Effector CD8-positive, alpha-beta T cell (primary cell): ENCODE results near the gene PDZRN3.

Source experiments
- DNase-seq: peaks from one replicate; lab custom pipeline; 2025; lab: John Stamatoyannopoulos, UW

PDZRN3 gene

DNA sequence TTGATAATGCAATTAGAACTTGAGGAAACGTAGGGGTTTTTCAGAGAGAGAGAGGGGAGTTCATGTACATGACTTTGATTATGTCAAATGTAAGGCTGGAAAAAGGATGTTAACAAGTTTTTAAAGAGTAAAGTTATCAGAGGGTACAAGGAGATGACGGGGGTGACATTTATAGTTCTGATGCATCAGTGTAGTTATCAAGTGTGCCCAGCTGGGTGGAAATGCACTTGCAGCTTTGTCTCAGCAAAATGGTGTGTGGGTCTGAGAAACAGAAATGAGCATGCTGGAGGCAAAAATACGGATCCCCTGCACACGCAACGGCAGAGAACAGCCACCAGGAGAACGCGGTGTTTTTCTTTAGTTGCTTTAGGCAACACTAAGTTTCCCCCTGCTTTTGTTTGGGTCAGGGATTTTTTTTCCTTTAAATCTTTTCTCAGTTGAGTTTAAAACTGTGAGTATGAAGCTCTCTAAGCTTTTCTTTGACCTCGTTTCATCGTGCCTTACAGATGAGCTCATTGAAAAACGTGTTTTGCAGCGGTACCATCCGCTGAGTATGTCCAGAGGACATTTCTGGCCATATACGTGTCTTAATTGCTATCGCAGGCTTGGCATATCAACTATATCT, 205.4 kb downstream of the PDZRN3 start:
- DNase-seq = no peak

DNA sequence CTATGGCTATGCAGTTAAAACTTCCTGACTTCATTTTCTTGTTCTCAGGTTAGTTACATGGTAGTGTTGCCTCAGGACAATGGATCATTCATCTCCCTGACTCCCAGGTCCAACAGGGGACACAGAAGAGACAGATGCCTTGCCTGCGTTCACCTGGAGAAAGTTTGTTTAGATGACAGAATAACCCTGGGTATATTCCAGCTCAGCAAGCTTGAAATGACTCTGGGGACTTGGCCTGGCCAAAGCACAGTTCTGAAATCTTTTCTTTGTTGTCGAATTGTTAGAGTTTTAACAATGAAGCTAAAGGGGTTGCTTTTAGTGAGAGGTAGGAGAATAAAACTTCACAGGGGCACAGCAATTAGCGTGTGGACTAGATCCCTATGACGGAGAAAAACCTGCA, 206.1 kb downstream of the PDZRN3 start:
- no peak for DNase-seq

DNA sequence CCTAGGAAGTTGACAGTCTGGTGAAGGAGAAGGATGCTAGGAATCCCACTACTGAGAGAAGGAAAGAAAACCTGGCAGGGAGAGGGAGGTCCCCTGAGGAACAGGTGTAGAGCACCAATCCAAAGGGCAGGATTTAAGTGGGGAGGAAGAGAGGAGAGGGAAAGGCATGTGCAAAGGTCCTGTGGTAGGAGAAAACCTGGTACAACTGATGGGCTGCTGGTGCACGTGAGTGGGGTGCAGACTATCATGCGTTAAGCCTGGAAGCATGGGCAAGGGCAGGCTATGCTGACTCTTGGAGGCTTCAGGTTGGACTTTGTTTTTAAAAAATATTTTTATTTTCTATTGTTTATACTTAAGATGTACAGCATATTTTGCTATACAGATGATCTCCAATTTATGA, 209.6 kb downstream of the PDZRN3 start:
- no peak for DNase-seq

DNA sequence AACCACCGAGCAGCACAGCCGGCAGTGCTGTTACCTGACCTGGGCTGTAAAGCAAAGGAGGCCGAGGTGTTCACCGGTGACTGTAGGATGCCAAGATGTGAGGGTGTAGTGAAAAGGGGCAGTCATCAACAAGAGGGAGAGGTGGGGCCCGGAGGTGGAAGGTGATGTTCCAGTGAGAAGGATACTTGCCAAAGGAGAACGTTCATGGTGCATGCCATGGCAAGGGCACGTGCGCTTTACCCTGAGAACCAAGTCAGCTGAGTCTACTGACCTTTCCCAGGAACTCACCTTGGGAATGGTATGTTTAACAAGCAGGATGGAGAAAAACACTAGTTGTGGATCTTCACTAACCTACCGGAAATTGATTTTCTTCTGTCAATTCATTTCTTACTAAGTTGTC, 211.1 kb downstream of the PDZRN3 start:
- DNase-seq = no peak

DNA sequence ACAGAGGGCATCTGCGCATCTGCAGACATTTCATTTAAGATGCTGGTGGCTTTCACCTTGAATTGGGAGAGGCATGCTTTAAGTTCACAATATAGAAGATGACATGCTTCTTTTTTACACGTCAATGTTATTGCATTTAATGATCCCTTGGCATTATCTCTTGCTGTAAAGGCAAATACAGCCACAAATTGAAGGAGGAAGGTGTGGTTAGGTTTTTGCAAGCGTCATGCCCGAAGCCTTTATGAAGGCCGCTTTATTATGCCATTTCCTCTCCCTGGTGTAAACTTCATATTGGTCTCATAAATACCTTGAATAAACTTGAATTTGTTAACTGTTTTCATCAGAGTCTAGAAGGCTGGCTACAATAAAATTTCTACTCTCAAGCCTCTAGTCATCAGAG, 212.7 kb downstream of the PDZRN3 start:
- DNase-seq = no peak

DNA sequence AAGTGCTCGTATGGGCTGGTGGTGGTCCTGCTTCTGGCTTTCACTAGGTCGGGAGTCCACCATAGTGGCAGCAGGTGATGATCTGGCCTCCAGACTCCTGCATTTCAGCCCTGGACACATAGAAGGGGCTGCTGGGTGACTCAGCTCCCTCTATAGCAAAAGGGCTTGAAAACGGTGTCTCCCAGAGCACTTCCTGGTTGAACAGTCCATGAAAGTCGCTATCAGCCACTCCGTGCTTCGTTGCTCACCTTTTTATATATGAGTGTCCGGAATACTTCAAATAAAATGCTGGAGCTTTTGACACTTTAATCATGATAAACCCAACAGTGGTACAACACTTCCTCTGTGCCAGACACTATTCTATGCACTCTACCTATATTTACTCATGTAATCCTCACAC, 213.2 kb downstream of the PDZRN3 start:
- no peak for DNase-seq

DNA sequence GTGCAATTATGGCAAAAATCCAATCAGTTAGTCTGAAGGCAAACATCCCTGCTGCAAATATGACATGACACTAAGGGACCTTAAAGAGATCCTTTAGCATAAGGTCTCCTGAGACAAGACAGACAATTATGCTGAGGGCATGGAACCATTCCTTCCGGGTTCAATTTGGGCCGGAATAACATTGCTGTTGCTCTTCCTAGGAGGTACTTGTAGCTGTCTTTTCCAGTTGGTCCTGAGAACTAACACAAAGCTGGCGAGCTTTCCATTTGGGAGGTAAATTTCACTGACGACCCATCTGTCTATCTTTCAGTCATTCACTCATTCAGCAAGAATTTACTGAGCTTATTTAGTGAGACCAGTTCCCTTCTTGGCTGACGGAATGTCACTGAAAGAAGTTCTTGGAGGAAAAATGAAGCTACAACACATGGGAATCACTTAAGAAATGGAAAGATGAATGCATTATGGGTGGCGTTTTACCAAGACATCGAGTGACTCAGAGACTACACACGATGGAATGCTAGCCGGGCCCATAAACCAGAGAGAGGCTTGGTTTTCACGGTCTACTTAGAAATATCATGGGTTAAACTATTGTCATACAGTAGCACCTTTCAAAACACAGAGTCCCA, 215.5 kb downstream of the PDZRN3 start:
- DNase-seq = no peak

DNA sequence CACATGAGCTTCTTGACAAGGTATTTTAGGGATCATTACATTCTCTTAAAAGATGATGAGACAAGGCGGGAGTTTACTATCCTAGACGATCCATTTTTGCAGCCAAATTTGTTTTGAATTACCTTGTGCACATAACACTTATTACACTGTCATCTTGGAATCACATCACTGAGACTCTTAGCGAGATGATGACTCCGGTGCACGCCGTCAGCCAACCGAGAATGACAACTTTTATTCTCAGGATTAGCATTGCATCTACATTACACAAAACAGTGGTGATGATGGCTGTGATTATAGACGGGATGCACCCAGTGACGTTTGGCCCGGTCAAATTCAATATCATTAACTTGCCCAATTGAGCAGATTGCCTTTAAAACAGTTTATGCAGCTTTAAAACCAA, 216.1 kb downstream of the PDZRN3 start:
- DNase-seq = no peak

DNA sequence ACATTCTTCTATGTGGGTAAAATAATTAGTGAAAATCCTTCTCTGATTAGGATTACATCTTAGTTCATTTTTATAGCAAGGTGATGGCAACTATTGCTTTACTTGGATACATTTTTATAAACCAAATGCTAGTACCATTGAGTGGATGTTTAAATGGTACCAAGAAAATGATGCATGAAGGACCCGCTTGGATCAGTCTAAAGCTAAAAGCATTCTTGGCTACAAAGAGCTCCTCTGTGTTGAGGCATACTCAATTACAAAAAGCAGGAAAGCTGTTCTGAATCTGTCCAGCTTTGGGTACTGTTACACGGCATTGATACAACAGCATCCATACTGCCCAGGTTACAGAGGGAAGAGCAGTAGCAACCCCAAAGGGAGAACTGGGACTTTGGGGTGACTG, 217.2 kb downstream of the PDZRN3 start:
- no peak for DNase-seq

DNA sequence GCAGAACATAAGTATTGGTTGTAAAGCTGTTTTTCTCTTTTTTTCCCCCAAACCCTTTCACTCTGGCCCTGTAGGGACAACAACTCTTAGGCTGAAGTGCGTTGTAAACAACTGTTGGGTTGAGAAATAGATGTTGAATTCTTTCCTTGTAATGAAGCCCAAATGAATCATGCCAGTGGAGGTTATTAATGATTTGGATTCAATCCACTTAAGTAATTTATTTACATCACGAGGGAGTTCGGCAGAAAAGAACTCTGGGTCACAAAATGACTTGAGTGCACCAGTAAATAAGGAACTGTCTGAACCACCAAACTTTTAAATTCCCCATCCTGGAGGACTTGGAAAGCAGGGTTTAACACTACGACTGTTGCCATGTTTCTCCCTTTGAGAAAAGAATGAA, 218.9 kb downstream of the PDZRN3 start:
- DNase-seq = no peak

DNA sequence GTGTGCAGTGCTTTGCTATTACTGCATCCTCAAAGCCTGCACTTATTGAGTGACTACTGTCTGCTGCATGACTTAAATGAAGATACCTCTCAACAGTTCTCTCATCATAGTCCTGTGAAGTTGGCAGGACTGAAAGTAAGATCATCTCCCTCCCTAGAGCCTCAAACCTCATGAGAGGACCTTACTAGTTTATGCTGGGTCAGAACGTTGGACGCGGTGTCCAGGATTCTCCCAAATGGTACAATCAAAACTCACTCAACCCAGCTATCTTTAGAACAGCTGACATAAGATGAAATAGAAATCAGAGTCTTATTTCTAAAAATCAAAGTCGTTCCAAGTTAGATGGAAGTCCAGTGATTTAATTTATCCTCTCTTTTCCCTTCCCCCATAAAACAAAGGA, 219.7 kb downstream of the PDZRN3 start:
- no peak for DNase-seq

DNA sequence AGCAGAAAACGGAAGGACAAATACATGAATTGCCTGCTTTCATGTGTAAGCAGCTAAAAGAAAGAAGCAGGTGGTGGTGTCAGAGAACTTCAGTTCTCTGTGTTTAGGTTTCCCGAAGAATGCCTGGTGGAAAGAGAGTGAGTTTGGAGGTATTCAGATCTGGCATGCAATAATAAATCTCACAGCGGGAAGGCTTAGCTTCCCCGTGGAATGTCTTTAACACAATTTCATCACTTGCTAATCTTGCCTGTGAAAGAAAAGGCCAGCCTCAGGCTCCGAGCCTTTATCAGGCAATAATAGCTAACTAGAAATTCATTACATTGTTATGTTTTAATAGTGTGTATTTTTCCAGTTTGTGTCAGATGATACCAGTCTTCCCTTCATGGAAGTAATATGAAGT, 220.3 kb downstream of the PDZRN3 start:
- DNase-seq = no peak

DNA sequence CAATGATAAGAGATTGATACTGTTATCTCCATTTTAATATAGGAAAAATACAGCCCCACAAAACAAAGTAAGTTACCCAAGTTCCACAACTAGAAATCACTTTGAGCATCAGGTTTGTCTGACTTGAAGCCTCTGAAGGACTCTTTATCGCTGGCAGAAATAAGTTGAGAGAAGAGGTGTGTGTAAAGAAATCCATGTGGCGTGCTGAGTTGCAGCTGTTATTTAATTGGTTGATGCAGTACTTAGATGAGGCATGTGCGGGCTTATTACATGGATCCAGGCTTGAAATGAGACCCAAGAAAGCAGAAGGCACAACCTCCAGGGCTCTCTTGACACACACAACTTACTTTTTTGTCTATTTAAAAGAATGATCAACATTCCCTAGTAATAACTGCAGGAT, 221.3 kb downstream of the PDZRN3 start:
- DNase-seq = no peak

DNA sequence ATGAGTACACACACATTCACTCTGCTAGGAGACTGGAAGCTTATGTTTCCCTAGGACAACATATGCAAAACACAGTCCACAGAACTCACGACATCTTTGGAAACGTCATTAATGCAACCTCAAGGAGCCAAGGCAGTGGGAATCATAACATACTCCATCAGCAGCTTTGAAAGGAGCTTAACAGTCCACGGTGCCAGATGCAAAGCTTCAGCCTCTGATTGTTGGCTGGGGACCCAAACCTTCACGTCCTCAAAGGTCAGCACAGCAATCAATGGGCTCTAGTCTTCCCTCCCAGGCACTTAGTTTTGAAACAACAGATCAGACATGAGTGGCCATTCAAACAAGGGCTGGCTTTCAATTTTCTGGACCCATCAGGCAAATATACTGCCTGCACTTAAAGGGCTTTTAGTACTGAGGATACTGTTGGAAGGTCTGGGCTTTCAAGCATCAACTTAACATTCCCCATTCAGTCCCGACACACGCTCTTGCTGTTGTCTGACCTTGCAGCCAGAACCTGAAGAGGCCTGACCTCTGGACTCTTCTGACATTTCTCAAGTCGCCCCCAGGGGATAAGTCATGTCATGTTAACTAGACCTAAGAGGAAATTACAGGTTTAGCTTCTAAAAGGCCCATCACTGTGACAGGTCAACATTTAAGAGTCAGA, 223.0 kb downstream of the PDZRN3 start:
- no peak for DNase-seq

DNA sequence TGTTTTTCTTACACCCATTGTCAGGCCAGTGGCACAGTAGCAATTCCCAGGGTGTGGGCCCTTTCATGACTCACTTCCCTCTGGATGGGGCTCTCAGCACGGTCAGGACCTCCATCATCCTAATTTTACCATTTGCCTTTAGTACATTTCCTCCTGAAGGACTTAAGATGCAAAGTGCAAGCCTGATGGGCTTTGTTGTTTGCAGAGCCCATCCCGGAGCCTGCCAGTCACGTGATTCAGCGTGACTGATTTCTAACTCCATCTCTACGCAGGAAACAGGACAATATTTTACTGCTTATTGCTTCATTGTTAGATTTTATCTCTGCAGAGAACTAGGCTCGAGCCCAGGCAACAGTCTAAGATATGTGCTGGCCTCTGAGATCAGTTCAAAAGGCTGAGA, 223.7 kb downstream of the PDZRN3 start:
- DNase-seq = no peak

DNA sequence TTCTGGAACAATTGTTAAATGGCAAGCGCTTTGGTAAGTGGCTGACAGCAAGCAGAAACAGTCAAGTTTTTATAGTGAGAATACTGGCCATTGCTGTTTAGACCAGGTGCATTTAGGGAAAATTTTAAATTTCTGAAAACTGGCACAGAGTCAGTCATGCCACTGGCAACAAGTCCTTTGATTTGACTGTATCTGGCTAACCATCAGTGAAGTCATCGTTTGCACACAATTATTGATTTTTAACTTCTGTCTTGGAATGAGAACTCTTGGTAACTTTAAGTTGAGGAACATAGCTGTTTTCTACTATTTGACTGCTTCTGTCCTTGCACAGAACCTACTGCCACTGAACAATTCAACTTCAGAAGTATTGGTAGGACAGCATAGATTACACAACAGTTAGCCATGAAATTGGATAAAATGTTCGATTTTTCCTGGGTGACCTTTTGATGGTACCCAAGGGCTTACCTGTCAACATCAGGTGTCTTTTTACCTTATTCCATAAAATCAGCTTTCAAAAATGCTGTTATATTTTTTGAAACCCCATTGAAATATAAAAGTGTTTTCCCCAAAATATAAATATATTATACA, 225.0 kb downstream of the PDZRN3 start:
- no peak for DNase-seq

DNA sequence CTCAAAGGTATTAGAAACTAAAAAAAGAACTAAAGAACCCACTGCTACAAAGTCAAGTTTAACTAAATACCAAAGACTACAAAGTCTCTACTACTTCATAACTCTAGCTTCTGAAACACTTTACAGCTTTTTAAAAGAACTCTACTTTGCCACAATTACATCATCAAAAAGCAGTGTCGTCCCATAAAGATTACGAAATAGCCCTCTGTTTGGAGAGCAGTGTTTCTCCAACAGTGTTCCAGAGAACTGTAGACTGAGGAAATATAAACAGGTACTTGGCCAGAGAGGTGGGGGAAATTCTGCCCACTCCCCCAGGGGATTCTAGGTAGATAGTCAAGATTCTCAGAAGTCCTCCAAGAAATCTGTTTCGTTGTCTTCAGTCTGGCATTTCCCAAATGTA, 225.6 kb downstream of the PDZRN3 start:
- no peak for DNase-seq

DNA sequence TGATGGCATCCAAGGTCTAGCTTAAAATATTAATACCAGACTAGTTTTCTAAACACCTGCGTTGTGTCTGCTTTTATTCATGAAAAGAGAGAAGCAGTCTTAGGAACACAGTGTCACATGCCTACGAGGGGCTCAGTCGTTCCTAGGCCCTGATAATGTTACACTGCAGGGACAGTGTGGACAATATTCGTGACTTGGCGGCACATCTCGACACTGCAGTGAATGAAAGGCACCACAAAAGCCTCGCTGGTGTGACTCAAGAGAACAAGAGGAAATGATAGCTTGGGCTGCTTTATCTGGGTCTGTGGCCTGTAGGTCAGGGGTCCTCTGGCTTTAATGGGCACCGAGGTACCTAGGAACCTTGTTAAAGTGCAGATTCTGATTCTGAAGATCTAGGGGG, 226.7 kb downstream of the PDZRN3 start:
- DNase-seq = no peak

DNA sequence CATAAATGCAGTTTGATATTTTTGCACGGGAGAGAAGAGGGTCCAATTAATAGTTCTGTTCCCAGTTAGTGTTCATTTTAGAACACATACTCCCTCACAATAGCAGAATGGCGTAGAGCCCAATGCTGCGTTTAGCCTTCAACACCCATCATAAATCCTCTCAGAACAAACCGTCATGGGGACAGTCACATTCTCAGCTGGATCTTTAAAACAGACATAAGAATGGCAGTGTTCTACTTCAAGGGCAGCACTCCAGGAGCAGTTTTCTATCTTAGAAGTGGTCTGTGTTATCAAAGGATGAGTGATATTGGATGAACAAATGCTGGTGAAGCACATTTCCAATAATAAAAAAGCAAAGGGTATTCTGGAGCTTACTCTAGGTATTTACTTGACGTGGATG, 230.5 kb downstream of the PDZRN3 start:
- no peak for DNase-seq

DNA sequence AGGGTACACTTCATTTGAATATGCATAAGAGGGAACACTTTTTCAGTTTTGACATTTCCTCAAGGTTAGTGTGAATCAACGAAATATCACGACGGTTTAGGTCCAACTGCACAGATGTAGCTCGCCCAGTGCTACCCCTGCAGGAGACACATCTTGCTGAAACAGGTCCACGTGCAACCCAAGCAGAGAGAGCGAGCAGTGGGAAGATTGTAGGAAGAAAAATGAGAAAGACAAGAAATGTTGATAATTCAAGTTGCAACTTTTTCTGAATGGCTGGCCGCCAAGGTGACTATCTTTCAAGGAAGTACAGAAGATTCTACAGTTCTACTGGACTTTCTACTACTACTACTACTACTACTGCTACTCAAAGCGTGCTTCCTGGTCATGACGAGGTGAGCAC, 231.7 kb downstream of the PDZRN3 start:
- no peak for DNase-seq

DNA sequence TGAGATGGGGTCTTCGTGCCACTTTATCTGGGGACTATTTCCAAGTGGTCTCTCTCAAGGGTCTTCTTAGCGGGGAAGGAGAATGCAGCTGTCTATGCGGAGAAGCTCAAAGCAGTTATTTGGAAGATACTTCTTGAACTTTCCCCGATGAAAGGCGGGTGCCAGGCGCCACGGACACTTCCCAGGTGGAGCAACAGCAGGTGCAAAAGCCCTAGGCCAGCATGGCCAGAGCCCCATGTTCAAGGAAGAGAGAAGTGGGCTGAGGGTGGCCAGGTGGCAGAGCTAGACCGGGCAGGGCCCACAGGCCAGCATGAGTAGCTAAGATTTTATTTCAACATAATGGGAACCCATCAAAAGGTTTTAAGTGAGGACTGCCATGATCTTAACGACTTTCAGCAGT, 232.8 kb downstream of the PDZRN3 start:
- DNase-seq = no peak

DNA sequence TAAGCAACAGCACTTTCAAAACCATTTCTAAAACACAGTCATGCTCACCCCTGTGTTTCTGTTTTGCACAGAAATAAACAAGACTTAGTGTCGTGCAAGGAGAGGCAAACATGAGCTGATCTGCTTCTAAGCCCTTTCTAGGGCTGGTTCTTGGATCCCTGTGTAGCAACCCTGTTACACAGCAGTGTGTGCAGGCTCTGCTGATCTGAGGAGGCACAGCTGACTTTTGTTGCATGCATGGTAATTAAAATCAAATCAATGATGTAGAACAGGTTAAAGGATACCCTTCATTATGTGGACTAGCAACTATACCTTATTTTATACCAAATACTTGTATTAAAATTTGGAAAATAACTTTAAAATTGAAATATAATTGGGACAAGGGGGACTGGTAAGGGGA, 234.8 kb downstream of the PDZRN3 start:
- no peak for DNase-seq

DNA sequence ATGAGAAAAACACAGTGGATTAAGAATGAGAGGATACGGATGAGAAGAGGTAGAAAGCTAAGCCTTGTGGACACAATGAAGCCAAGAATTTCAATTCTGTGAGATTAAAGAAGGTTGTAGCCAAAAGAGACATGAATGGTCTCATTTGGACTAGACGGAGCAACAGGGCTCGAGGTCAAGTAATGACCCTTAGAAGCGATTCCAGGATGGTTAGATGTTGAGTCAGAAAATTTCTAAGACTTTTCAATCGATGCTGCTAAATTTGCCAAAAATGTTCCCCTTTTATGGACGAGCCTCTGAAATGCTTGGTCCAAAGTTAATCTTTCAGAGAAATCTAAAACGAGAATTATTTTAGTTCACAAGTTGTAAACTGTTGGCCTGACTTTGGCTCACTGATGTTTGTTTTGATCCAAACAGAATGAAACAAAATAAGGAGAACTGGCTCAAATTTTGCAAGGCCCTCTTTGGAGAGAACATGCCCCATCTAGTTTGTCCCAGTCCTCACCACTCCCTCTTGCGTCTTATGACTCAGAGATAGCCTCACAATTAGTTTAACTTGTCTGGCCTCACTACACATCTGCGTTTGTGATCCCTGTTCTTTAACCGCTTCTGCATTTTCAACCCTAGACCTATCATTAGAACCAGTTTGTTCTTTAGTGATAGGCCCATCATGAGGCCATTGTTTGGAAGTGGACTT, 235.5 kb downstream of the PDZRN3 start:
- DNase-seq = no peak
